Prostate gland (tissue), 2 donors: ENCODE results near the gene PPP1R37. TPM values are rescaled to one million over a fixed set of nuclear protein-coding genes. Genes with fewer than 3 reads are reported as not detected.

Experiments used
- DNase-seq: peaks from one replicate; pipeline ENCODE4 v3.0.0-alpha.2; 2019; ENCODE audit warnings: low spot score
- H3K27ac ChIP-seq, 2 donors: fragments of 200-600 bp; sonication (generic); 2 replicates each; pipeline ENCODE4 v1.5.1; 2017 to 2019
- H3K27me3 ChIP-seq: fragments of 200-600 bp; sonication (generic); replicated peaks from 2 replicates; pipeline ENCODE4 v1.5.1; 2019; ENCODE audit not compliant: insufficient read depth
- H3K36me3 ChIP-seq, 2 donors: fragments of 200-600 bp; sonication (generic); 1 replicate in 1 of 2; 2 replicates in 1 of 2; pipeline versions ENCODE4 v1.5.1 to v1.8.1; 2017 to 2019
- H3K4me1 ChIP-seq: fragments of 200-600 bp; sonication (generic); replicated peaks from 2 replicates; pipeline ENCODE4 v1.5.1; 2019
- H3K4me3 ChIP-seq, 2 donors: fragments of 200-600 bp; sonication (generic); 2 replicates each; pipeline ENCODE4 v1.5.1; 2017 to 2019
- H3K9me3 ChIP-seq: fragments of 200-600 bp; sonication (generic); 2 replicates; pipeline ENCODE4 v1.5.1; 2017
- POLR2A ChIP-seq: fragments of 450-650 bp; IDR thresholded peaks from one replicate; pipeline ENCODE4 v1.6.1; 2016; ENCODE audit warnings: antibody characterized with exemption, mild to moderate bottlenecking
- POLR2AphosphoS5 ChIP-seq: sonication (generic); formaldehyde crosslinking; IDR thresholded peaks from one replicate; pipeline ENCODE4 v1.6.1; 2017; ENCODE audit warnings: antibody characterized with exemption
- WGBS: methylation state at CpG from one replicate; pipeline ENCODE4 v1.1.5; 2018; 5-methylcytosine and 5-hydroxymethylcytosine counted together
- intact Hi-C: fragments of 100-400 bp; cut with DNase I; formaldehyde crosslinking; loops from one replicate; pipeline ENCODE4 v1.14.2; 2022
- total RNA-seq, 2 donors: library from RNA; depleted of rRNA; stranded (reverse); fragments of >200 nt; gene quantifications; one replicate each; pipeline ENCODE4 v1.1.0, GENCODE V29; 2016
- TF ChIP-seq, protein P1 (sequence below), 4 experiments: fragments of 200-600 bp in 2 of 4; fragments of 450-650 bp in 2 of 4; sonication (generic) in 2 of 4; IDR thresholded peaks; 1 replicate in 3 of 4; 2 replicates in 1 of 4; pipeline ENCODE4 v1.5.1; 2016 to 2019; ENCODE audit warnings: antibody characterized with exemption in 4 of 4, mild to moderate bottlenecking in 2 of 4, moderate library complexity in 2 of 4

PPP1R37 gene
- total RNA-seq, 2 donors from 2014 or later = 50.1 to 90.3 TPM

DNA sequence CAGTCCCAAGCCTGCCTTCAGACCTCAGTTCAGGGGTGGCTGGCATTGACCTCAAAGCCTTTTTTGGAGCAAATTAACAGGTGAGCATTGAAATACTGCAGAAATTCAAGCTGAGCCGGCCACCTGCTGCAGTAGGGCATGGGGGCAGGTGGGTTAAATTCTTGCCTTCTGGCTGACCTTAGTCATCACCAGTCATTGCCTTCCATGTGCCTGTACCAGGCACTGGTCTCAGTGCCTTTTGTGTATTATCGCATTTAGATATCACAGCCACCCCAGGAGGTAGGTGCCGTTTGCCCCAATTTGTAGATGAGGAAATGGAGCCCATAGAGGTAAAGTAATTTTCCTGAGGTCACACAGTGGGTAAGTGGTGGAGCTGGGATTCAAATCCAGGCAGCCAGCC, 7.2 kb downstream of the PPP1R37 start:
- no peak overlapping the region for H3K4me3 ChIP-seq
- intact Hi-C loops = no loop called here
- H3K9me3 ChIP-seq = no peaks in the 10 kb centered on the region
- 65% methylated on average over 3 of the region's 3 CpGs for WGBS
- H3K4me1 ChIP-seq = peaks cover 23% of the 10 kb centered on the region
- no peaks in the 10 kb centered on the region for H3K27me3 ChIP-seq
- TF ChIP-seq POLR2AphosphoS5 = no peak
- no peak for TF ChIP-seq POLR2A
- TF ChIP-seq, protein P1, sequence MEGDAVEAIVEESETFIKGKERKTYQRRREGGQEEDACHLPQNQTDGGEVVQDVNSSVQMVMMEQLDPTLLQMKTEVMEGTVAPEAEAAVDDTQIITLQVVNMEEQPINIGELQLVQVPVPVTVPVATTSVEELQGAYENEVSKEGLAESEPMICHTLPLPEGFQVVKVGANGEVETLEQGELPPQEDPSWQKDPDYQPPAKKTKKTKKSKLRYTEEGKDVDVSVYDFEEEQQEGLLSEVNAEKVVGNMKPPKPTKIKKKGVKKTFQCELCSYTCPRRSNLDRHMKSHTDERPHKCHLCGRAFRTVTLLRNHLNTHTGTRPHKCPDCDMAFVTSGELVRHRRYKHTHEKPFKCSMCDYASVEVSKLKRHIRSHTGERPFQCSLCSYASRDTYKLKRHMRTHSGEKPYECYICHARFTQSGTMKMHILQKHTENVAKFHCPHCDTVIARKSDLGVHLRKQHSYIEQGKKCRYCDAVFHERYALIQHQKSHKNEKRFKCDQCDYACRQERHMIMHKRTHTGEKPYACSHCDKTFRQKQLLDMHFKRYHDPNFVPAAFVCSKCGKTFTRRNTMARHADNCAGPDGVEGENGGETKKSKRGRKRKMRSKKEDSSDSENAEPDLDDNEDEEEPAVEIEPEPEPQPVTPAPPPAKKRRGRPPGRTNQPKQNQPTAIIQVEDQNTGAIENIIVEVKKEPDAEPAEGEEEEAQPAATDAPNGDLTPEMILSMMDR (IDR thresholded peaks at IDR 0.05) = no peak
- DNase-seq = no peak
- peak overlapping the region in 1 of 2 donors; percentile 43 for H3K27ac ChIP-seq
- no peaks in the 10 kb centered on the region for H3K36me3 ChIP-seq

DNA sequence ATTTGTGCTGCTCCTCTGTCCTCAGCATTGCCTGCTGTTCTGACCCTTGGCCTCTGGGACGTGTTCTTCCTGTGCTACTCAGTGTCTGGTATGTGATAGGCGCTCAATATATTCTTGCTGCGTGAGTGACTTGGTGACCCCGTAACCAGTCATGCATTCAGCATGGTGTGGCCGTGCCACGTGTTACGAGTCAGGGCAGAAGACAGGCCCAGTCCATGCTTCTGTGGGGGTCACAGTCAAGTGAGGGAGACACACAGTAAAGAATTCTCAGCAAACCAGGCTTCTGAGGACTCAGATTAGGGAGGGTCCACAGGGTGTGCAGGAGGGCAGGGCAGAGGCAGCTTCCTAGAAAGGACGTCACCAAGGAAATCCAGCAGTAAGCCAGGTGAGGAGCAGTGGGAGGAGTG, 7.9 kb downstream of the PPP1R37 start:
- TF ChIP-seq POLR2A (no peak), POLR2AphosphoS5 (no peak)
- TF ChIP-seq, protein P1 (IDR thresholded peaks at IDR 0.05) = no peak
- intact Hi-C loops = no loop called here
- Histone ChIP-seq H3K9me3 (no peaks in the 10 kb centered on the region), H3K27ac (no peak overlapping the region), H3K27me3 (no peaks in the 10 kb centered on the region), H3K4me3 (no peak overlapping the region), H3K36me3 (no peaks in the 10 kb centered on the region), H3K4me1 (peaks cover 23% of the 10 kb centered on the region)
- DNase-seq = no peak
- 78% methylated on average over 8 of the region's 8 CpGs for WGBS

DNA sequence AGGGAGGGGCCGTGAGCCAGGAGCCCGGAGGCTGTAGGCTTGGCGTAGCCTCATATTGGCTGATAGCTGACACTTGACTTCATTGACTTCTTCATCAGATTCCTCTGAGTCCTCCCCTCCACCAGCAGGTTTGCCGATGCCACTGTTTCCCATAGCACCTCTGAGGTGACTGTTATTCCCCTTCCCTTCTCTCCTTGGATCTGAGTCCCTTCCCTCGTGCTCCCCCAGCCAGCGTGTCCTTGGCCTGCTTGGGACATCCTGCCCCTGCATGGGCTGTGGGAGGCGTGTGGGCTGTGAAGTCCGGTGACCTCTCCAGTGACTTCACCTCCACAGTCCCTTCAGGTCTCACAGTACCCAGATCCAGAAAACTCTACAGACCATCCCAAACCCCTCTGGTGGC, 8.8 kb downstream of the PPP1R37 start:
- Histone ChIP-seq H3K27ac (no peak overlapping the region), H3K36me3 (no peaks in the 10 kb centered on the region), H3K4me3 (no peak overlapping the region), H3K9me3 (no peaks in the 10 kb centered on the region), H3K4me1 (peaks cover 23% of the 10 kb centered on the region), H3K27me3 (no peaks in the 10 kb centered on the region)
- intact Hi-C loops = no loop called here
- no peak for DNase-seq
- TF ChIP-seq POLR2AphosphoS5 = no peak
- WGBS = 88% methylated on average over 8 of the region's 8 CpGs

DNA sequence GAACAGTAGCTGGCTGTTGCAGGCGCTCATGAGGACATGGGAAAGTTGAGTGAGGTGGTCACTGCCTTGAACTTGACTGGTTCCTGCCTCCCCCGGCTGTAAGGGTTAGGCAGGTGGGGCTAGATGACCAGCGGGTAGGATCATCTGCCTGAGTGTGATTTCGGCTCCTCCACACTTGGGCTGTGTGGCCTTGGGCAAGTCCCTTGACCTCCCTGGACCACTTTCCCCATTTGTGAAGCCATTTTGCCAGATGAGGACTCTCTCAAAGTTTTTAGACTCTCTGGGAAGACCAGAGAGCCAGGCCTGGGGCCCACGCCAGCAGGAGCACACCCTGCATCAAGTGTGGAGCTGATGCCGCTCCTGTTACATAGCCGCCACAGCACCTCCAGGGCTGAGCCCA, 9.5 kb downstream of the PPP1R37 start:
- Histone ChIP-seq H3K27me3 (no peaks in the 10 kb centered on the region), H3K27ac (no peak overlapping the region), H3K4me3 (no peak overlapping the region), H3K4me1 (peaks cover 20% of the 10 kb centered on the region), H3K9me3 (no peaks in the 10 kb centered on the region), H3K36me3 (no peaks in the 10 kb centered on the region)
- intact Hi-C loops = no loop called here
- DNase-seq = no peak
- TF ChIP-seq POLR2A (no peak), POLR2AphosphoS5 (no peak)
- TF ChIP-seq, protein P1 (IDR thresholded peaks at IDR 0.05) = no peak
- WGBS = 98% methylated on average over 7 of the region's 7 CpGs

DNA sequence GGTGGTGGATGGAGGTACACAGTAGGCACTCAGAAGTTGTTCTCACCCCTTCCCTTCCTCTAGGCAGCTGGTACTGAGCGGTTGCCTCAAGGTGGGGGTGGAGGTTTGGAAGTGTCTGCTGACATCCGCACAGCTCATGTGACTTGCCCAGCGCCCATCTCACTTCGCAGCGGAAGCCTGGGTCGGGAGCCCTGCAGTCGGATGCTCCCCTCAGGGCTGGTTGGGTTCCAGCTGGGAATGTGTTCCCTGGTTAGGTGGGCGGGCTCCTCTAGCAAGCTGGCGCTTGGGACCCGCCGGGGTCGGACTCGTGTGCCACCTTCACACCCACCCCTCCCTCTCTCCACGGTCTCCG, 10.2 kb downstream of the PPP1R37 start:
- H3K27me3 ChIP-seq = no peaks in the 10 kb centered on the region

More for the DNA sequence above, 10.2 kb downstream of the PPP1R37 start:
- H3K27ac ChIP-seq = no peak overlapping the region
- DNase-seq = no peak
- H3K36me3 ChIP-seq = no peaks in the 10 kb centered on the region
- no peaks in the 10 kb centered on the region for H3K9me3 ChIP-seq
- TF ChIP-seq, protein P1 (IDR thresholded peaks at IDR 0.05) = no peak
- whole genome bisulfite sequencing = 14% methylated on average over 15 of the region's 15 CpGs
- peaks cover 14% of the 10 kb centered on the region for H3K4me1 ChIP-seq
- intact Hi-C loops = no loop called here
- no peak overlapping the region for H3K4me3 ChIP-seq
